Right lobe of liver (tissue), 6 donors: Measurements from ENCODE around the gene KRTAP16-1. TPM values are rescaled to one million over a fixed set of nuclear protein-coding genes. Genes with fewer than 3 reads are reported as not detected.

Experiments
- ATAC-seq, 4 donors: fragments of 200-7000 bp; cut with Tn5 transposase; one replicate each; pipeline ENCODE4 v1.9.1; 2020; ENCODE audit warnings: mild to moderate bottlenecking in 4 of 4, moderate library complexity in 4 of 4
- DNase-seq, 3 donors: peaks; one replicate each; pipeline ENCODE4 v3.0.0-alpha.2; 2020
- H3K27ac ChIP-seq, 3 donors: fragments of 200-600 bp; one replicate each; pipeline ENCODE4 v1.8.0; 2022
- H3K27me3 ChIP-seq, 2 donors: fragments of 200-600 bp; one replicate each; pipeline ENCODE4 v1.8.0; 2022
- H3K36me3 ChIP-seq, 4 donors: fragments of 200-600 bp; sonication (generic) in 1 of 4; one replicate each; pipeline versions ENCODE4 v1.5.1 to v1.8.0; 2017 to 2022; ENCODE audit warnings: control low read depth in 1 of 4
- H3K4me1 ChIP-seq, 4 donors: fragments of 200-600 bp; sonication (generic) in 1 of 4; one replicate each; pipeline versions ENCODE4 v1.5.1 to v1.8.0; 2017 to 2022; ENCODE audit warnings: control low read depth in 1 of 4
- H3K4me3 ChIP-seq, 3 donors: fragments of 200-600 bp; one replicate each; pipeline ENCODE4 v1.8.0; 2022
- H3K9me3 ChIP-seq, 4 donors: fragments of 200-600 bp; sonication (generic) in 1 of 4; one replicate each; pipeline versions ENCODE4 v1.5.1 to v1.8.0; 2017 to 2022; ENCODE audit warnings: control low read depth in 1 of 4
- CTCF ChIP-seq, 4 donors: fragments of 200-600 bp in 3 of 4; fragments of 450-650 bp in 1 of 4; IDR thresholded peaks; one replicate each; pipeline versions ENCODE4 v1.5.1 to v1.8.0; 2016 to 2022; ENCODE audit warnings: antibody characterized with exemption in 4 of 4, mild to moderate bottlenecking in 2 of 4
- POLR2A ChIP-seq: fragments of 450-650 bp; IDR thresholded peaks from one replicate; pipeline ENCODE4 v1.6.1; 2017; ENCODE audit warnings: antibody characterized with exemption, mild to moderate bottlenecking
- WGBS: methylation state at CpG from one replicate; pipeline ENCODE4 v1.1.6; 2018; ENCODE audit warnings: low coverage, low lambda C conversion rate; ENCODE audit not compliant: insufficient coverage; ENCODE audit errors: missing lambda C conversion rate; 5-methylcytosine and 5-hydroxymethylcytosine counted together
- intact Hi-C, 2 donors: fragments of 100-400 bp; cut with DNase I; formaldehyde crosslinking; loops; one replicate each; pipeline versions ENCODE4 v1.11.2 to v1.14.1; 2022
- total RNA-seq, 6 experiments: library from RNA; depleted of rRNA in 2 of 6; stranded (reverse); fragments of >200 nt in 2 of 6; fragmentation: NEBNext Ultra II Directional in 3 of 6; extraction: Animal tissue kit (Norgen Biotek cat#: 25700) in 3 of 6; gene quantifications; one replicate each; pipeline versions ENCODE4 v1.1.0 to v1.2.4, GENCODE V29; 2016 to 2023
- donor health status: DM: no; HTN: yes; CAD: no.
- donor health status: DM: no; HTN: no; CAD: no.
- donor health status: DM: no; HTN: no; CAD: no.
- donor health status: DM: no; HTN: yes; CAD: no.
- donor health status: DM: no; HTN: yes; CAD: no.

Gene KRTAP16-1
- total RNA-seq, 6 experiments from 2014 or later = not detected

GRCh38 chr17:41307647-41308046, 1.5 kb downstream of the KRTAP16-1 start:
- no peaks in the 10 kb centered on the region for H3K36me3 ChIP-seq
- ATAC-seq = peak in 3 of 4 donors; percentile 25 to 38 (median 31)
- no peaks in the 10 kb centered on the region for H3K9me3 ChIP-seq
- H3K4me1 ChIP-seq = no peaks in the 10 kb centered on the region
- H3K27ac ChIP-seq = no peak overlapping the region
- H3K4me3 ChIP-seq = no peak overlapping the region
- intact Hi-C loops = no loop called here
- TF ChIP-seq POLR2A (no peak), CTCF (IDR thresholded peaks at IDR 0.05) (no peak)
- 72% methylated on average over 9 of the region's 9 CpGs for WGBS
- no peaks in the 10 kb centered on the region for H3K27me3 ChIP-seq
- no peak for DNase-seq

GRCh38 chr17:41304091-41304490, 5.0 kb downstream of the KRTAP16-1 start:
- TF ChIP-seq POLR2A (no peak), CTCF (IDR thresholded peaks at IDR 0.05) (no peak)
- Histone ChIP-seq H3K36me3 (no peaks in the 10 kb centered on the region), H3K27ac (no peak overlapping the region), H3K9me3 (no peaks in the 10 kb centered on the region), H3K27me3 (no peaks in the 10 kb centered on the region), H3K4me3 (no peak overlapping the region), H3K4me1 (no peaks in the 10 kb centered on the region)
- WGBS = 73% methylated on average over 12 of the region's 12 CpGs
- DNase-seq = no peak
- intact Hi-C loops = no loop called here
- ATAC-seq = no peak

- H3K27me3 ChIP-seq = no peaks in the 10 kb centered on the region
- H3K4me1 ChIP-seq = no peaks in the 10 kb centered on the region
- no peak for TF ChIP-seq POLR2A
- no peak for TF ChIP-seq CTCF (IDR thresholded peaks at IDR 0.05)
- no peaks in the 10 kb centered on the region for H3K36me3 ChIP-seq
- WGBS = 36% methylated on average over 2 of the region's 4 CpGs
- DNase-seq (no peak), ATAC-seq (no peak)
- H3K4me3 ChIP-seq = no peak overlapping the region
- intact Hi-C loops = no loop called here
- no peak overlapping the region for H3K27ac ChIP-seq
- no peaks in the 10 kb centered on the region for H3K9me3 ChIP-seq
These were observed 6.1 kb downstream of the KRTAP16-1 start for GRCh38 chr17:41302981-41303380.

GRCh38 chr17:41301916-41302901, 6.9 kb downstream of the KRTAP16-1 start, which contains the start of gene KRTAP29-1:
KRTAP29-1 (minus strand) TSS chr17:41302851; CDS start chr17:41302851, 0 bp downstream.
- Histone ChIP-seq H3K4me3 (no peak within 1 kb of the TSS), H3K9me3 (no peaks in the 10 kb centered on the region), H3K27ac (no peak within 1 kb of the TSS), H3K4me1 (no peaks in the 10 kb centered on the region), H3K27me3 (no peaks in the 10 kb centered on the region), H3K36me3 (no peaks in the 10 kb centered on the region)
- ATAC-seq (no peak), DNase-seq (no peak)
- 44% methylated on average over 7 of the region's 11 CpGs for WGBS
- TF ChIP-seq POLR2A (no peak), CTCF (IDR thresholded peaks at IDR 0.05) (no peak)
- intact Hi-C loops = no loop called here
